ENCODE data around the gene FBXL13. TPM values are rescaled to one million over a fixed set of nuclear protein-coding genes. Genes with fewer than 3 reads are reported as not detected.
"Not testable (repeated sequence)": the region's sequence is repeated elsewhere in the genome, so short reads cannot be mapped to it uniquely, and the experiment has no call there.

Gene FBXL13
- polyA plus RNA-seq, 1 of the 3 experiments (the other 2 are of a cell fraction), result 1.1 TPM

DNA sequence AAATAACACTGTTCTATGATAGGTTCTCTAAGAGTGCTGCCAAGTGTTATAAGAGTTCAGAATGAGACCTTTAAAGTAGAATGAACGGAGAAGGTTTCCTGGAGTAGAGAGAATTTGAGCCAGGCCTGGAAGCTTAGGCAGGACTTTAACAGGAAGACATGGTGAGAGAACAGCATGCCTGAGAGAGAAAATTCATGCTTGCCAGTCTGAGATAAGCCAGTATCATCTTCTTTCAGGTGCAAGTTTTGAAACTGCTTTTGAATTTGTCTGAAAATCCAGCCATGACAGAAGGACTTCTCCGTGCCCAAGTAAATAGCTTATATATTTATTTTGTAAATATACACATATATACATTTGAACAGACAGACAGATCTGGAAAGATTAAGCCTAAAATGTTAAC is 22.4 kb upstream of the FBXL13 start:
- peaks cover 68 to 75% of the 10 kb centered on the region in 2 experiments for H3K36me3 ChIP-seq (replicated peaks in 1 of 2; ENCODE audit: control insufficient read depth in 1 of 2, insufficient read depth in 2 of 2, low read length in 1 of 2)
- POLR2A ChIA-PET, result no interaction called here

GRCh38 chr7:103095558-103095957 is 21.0 kb upstream of the FBXL13 start:
- H3K9me2 ChIP-seq; POLR2A ChIA-PET; H3K79me2 ChIP-seq (ENCODE audit: insufficient read depth); H3K4me2 ChIP-seq; H2AFZ ChIP-seq (ENCODE audit: low read depth); H3K9ac ChIP-seq; H3K4me1 ChIP-seq (ENCODE audit: control insufficient read depth in 1 of 2, insufficient read depth in 2 of 2, low read depth in 1 of 2, low read length in 1 of 2); H3K9me3 ChIP-seq; H3K4me3 ChIP-seq (ENCODE audit: low read depth in 2 of 2, low read length in 1 of 2); H3K27me3 ChIP-seq (ENCODE audit: insufficient read depth); DNase-seq; H4K20me1 ChIP-seq (ENCODE audit: insufficient read depth); H3K27ac ChIP-seq (ENCODE audit: low read depth in 2 of 2, low read length in 1 of 2): not testable (repeated sequence)
- H3K36me3 ChIP-seq (replicated peaks in 1 of 2; ENCODE audit: control insufficient read depth in 1 of 2, insufficient read depth in 2 of 2, low read length in 1 of 2), result peaks cover 69 to 71% of the 10 kb centered on the region in 2 experiments
- WGBS (ENCODE audit: low lambda C conversion rate), result 92% methylated on average over 2 of the region's 2 CpGs
- CTCF ChIA-PET, result interaction anchor here (1.2 to 1.5 kb wide), 3 partner anchors 11 to 53 kb away, joined by 3 to 5 read pairs (median 3); partner anchors contain the start of gene NAPEPLD
- H3F3A ChIP-seq (replicated peaks; ENCODE audit: insufficient read depth), result peaks cover 20% of the 10 kb centered on the region

More for the DNA sequence above, 22.4 kb upstream of the FBXL13 start:
- no peak overlapping the region for H2AFZ ChIP-seq (ENCODE audit: low read depth)
- no peak overlapping the region for H3K4me3 ChIP-seq (ENCODE audit: low read depth in 2 of 2, low read length in 1 of 2)
- H3F3A ChIP-seq (replicated peaks; ENCODE audit: insufficient read depth), result peaks cover 20% of the 10 kb centered on the region
- CTCF ChIA-PET, result interaction anchor here (1.1 to 1.5 kb wide), 3 partner anchors 22 to 52 kb away, joined by 3 to 5 read pairs (median 3); partner anchors contain the start of genes ARMC10, FBXL13 and NAPEPLD
- no peak for DNase-seq
- TF ChIP-seq FOXM1 (IDR thresholded peaks at IDR 0.05; ENCODE audit: low read depth) (no peak), USF1 (IDR thresholded peaks at IDR 0.05; ENCODE audit: borderline replicate concordance, low read depth) (no peak)
- no peaks in the 10 kb centered on the region for H3K9me2 ChIP-seq
- no peaks in the 10 kb centered on the region for H4K20me1 ChIP-seq (ENCODE audit: insufficient read depth)
- no peaks in the 10 kb centered on the region for H3K9me3 ChIP-seq
- 96% methylated on average over 2 of the region's 2 CpGs for WGBS (ENCODE audit: low lambda C conversion rate)
- no peak overlapping the region for H3K4me2 ChIP-seq
- H3K79me2 ChIP-seq (ENCODE audit: insufficient read depth), result no peaks in the 10 kb centered on the region
- no peak overlapping the region for H3K9ac ChIP-seq
- peaks cover 0 to 3% of the 10 kb centered on the region in 2 experiments; a peak in 1 of 4 replicates for H3K4me1 ChIP-seq (ENCODE audit: control insufficient read depth in 1 of 2, insufficient read depth in 2 of 2, low read depth in 1 of 2, low read length in 1 of 2)
- H3K27me3 ChIP-seq (ENCODE audit: insufficient read depth), result no peaks in the 10 kb centered on the region
- no peak overlapping the region; a peak in 1 of 4 replicates for H3K27ac ChIP-seq (ENCODE audit: low read depth in 2 of 2, low read length in 1 of 2)

DNA sequence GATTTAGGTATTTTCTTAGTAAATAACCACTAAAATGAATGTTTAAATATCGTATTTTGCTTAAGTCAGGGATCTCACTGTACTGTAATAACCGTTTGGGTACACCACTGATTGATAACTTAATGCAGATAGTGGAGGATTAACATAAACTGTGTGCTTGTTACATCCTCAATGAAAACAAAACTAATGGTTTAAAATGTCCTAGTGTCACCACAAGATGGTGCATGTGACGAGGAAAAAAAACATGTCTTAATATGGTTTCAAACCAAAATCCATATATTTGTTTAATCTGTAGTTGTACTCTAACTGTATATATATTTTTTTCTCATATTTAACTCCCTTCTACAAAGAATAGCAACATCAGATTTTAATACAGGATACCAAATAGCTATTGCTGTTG is 19.5 kb upstream of the FBXL13 start:
- CTCF ChIA-PET, result interaction anchor here (1.5 kb wide), 1 partner anchor 9 kb away, joined by 5 read pairs; no protein-coding TSS in a partner anchor
- peaks cover 70% of the 10 kb centered on the region in 2 experiments for H3K36me3 ChIP-seq (replicated peaks in 1 of 2; ENCODE audit: control insufficient read depth in 1 of 2, insufficient read depth in 2 of 2, low read length in 1 of 2)
- no peaks in the 10 kb centered on the region for H3K27me3 ChIP-seq (ENCODE audit: insufficient read depth)
- no peaks in the 10 kb centered on the region for H3K9me2 ChIP-seq
- H3K4me1 ChIP-seq (ENCODE audit: control insufficient read depth in 1 of 2, insufficient read depth in 2 of 2, low read depth in 1 of 2, low read length in 1 of 2), result peaks cover 0 to 3% of the 10 kb centered on the region in 2 experiments; a peak in 1 of 4 replicates
- no peaks in the 10 kb centered on the region for H3K9me3 ChIP-seq
- 56% methylated on average over 3 of the region's 3 CpGs for WGBS (ENCODE audit: low lambda C conversion rate)
- no peak overlapping the region for H3K4me3 ChIP-seq (ENCODE audit: low read depth in 2 of 2, low read length in 1 of 2)
- no peak overlapping the region for H3K9ac ChIP-seq
- TF ChIP-seq, protein P1, sequence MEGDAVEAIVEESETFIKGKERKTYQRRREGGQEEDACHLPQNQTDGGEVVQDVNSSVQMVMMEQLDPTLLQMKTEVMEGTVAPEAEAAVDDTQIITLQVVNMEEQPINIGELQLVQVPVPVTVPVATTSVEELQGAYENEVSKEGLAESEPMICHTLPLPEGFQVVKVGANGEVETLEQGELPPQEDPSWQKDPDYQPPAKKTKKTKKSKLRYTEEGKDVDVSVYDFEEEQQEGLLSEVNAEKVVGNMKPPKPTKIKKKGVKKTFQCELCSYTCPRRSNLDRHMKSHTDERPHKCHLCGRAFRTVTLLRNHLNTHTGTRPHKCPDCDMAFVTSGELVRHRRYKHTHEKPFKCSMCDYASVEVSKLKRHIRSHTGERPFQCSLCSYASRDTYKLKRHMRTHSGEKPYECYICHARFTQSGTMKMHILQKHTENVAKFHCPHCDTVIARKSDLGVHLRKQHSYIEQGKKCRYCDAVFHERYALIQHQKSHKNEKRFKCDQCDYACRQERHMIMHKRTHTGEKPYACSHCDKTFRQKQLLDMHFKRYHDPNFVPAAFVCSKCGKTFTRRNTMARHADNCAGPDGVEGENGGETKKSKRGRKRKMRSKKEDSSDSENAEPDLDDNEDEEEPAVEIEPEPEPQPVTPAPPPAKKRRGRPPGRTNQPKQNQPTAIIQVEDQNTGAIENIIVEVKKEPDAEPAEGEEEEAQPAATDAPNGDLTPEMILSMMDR (IDR thresholded peaks at IDR 0.05), result peak; percentile 41
- TF ChIP-seq RAD21 (IDR thresholded peaks at IDR 0.05; ENCODE audit: low read length) (peak; percentile 51), NFIC (IDR thresholded peaks at IDR 0.05; ENCODE audit: borderline replicate concordance) (no peak)
- POLR2A ChIA-PET, result no interaction called here
- no peaks in the 10 kb centered on the region for H4K20me1 ChIP-seq (ENCODE audit: insufficient read depth)
- H3F3A ChIP-seq (replicated peaks; ENCODE audit: insufficient read depth), result peaks cover 12% of the 10 kb centered on the region
- DNase-seq, result no peak
- no peaks in the 10 kb centered on the region for H3K79me2 ChIP-seq (ENCODE audit: insufficient read depth)
- peak overlapping the region in 1 of 2 experiments; percentile 41; a peak in 1 of 4 replicates for H3K27ac ChIP-seq (ENCODE audit: low read depth in 2 of 2, low read length in 1 of 2)
- no peak overlapping the region for H2AFZ ChIP-seq (ENCODE audit: low read depth)
- no peak overlapping the region for H3K4me2 ChIP-seq
